Dermis microvascular lymphatic vessel endothelial cell (primary cell): ENCODE measurements around the gene DIS3L2. TPM values are rescaled to one million over a fixed set of nuclear protein-coding genes. Genes with fewer than 3 reads are reported as not detected.

Experiments
- DNase-seq, 2 donors: peaks; one replicate each; pipeline versions ENCODE4 v3.0.0 to v3.0.0-alpha.2; 2010; ENCODE audit warnings: low read depth in 2 of 2
- total RNA-seq: library from RNA; depleted of rRNA; stranded (reverse); fragments of >200 nt; gene quantifications from 2 replicates; pipeline ENCODE4 v1.2.1, GENCODE V29; 2014

The DIS3L2 gene
- total RNA-seq, 1 donor from 2014 or later, result 13.4 TPM

DNA sequence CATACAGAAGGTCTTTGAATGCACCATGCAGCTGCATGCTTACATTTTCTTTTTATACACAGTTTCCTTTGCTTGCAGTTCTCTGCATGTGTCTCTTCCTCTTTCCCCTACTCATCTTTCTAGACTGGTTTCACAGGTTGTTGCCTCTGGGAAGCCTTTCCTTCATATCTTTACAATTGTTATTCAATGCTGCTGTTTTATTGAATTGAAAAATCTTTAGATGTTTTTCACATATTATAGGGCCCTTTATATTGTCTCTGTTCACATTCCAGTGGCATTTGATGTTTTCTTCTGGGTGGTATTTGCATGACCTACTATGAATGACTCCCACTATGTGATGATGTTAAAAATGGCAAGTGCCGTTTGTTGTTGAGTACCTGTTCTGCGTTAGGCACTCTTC is 91.1 kb downstream of the DIS3L2 start:
- DNase-seq, result no peak

DNA sequence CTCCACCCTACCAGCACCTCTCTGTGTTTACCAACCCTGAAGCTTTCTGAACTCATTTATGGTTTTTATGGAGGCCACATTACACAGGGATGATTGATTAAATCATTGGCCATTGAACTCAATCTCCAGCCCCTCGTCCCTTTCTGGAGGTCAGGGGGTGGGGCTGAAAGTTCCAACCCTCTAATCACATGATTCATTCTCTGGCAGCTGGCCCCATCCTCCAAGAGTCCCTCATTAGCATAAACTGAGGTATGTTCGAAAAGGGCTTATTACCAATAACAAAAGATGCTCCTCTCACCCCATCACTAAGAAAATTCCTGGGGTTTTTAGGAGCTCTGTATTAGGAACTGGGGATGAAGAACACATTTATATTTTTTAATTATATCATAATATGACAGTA is 92.3 kb downstream of the DIS3L2 start:
- DNase-seq, result no peak

DNA sequence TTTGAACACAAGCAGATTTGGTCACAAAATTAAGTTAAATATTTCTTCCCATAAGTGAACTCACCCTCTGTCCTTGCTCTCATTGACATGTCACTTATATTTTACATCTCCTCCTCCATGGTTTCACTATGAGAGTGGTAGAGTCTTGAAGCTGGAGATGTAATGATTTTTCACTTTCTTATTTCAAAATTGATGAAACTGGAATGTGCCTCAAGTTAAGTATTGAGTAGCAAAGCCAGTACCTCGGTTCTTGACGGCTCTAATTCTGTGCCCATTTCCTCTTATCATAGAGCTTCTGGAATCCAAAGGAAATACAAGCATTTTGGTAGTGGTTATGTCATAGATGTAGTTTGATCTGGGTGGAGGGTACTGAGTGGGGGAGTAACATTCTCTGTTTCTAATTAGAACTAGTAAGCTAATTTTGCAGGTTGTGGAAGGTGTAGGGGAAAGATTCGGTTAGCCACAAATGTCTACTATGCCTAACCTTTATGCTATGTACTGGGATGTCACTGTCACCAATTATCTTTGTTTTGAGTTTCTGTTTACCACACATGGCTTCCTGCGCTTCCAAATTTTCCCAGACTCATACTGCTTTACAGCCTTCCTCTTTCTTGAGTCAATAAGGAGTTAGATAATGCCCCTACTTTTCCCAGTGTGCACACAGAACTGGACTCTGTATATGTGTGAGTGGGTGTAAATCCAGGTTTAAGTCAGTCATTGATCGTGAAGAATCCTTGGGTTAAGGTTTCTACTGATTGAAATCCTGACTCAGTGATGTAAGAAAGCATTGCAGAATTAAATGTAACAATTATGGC is 96.8 kb downstream of the DIS3L2 start:
- no peak for DNase-seq

DNA sequence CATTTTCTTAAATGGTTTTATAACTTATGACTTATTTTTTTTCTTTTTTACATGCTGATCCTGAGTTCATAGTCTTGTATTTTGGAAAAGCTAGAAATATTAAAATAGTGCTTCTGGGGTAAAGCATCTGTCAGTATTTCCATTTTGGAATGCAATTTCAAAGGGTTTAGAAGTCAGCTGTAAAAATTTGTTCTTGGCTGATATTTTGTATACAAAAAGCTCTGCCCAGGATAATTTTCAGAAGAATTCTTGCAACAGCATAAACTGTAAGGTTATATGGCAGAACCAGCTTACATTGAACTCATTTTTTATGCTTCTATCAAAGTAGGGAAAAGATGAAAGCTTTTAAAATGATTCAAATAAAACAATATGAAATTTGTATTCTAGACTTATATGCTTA is 97.4 kb downstream of the DIS3L2 start:
- no peak for DNase-seq

DNA sequence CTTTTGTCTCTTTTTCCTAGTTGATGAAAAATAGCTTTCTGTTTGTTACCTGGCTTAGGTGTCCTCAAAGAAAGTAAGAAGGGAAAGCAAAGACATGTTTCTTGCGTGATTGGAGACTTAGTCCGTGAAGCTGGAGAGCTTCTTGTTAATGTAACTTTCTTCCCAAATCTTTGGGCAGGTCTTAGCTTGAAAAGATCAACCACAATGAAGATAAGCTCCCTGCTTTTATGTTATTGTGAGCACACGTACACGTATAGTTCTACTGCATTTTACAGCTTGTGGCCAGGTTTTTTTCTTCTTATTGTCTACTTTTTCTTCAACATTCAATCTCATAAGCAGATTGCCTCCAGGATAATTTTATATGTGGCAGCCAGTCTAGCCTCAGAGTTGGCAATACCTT is 99.8 kb downstream of the DIS3L2 start:
- DNase-seq, result no peak

DNA sequence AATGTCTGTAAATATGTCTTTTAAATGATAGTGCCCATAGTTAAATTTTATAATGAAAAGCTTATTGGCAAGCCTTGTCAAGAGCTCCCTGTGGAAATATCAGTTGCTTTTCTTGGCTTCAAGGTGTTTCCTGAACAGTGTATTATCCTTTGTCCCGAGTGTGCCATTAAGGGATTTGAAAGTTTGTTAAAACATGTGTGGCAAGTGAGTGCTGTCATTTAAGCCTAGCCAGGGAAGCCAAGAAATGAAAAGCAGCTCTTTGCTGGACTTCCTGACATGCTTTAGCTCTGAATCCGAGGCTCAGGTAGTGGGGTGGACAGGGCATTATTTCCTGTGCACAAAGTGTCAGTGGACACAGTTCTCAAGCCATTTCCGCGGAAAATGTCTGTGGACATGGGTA is 111.5 kb downstream of the DIS3L2 start:
- peak; percentile 73 to 88 for DNase-seq

DNA sequence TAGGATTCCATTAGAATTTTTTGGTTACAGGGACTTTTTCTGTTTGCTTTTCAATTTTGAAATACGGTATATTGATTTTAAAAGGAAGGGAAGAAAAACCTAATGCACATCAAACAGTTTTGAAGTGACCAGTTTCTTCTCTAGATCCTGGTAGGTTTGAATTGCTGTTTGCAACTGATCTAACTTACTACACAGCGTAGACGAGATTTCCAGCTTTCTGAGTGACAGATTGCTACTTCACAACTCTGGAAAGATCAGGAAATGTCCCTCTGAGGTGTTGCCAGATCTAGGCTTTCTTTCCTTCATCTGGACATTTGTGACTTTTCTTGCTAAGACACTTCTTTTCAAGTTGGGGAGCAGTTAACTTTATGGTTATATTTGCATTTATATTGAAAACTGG is 112.2 kb downstream of the DIS3L2 start:
- DNase-seq, result peak in 1 of 2 donors; percentile 6

DNA sequence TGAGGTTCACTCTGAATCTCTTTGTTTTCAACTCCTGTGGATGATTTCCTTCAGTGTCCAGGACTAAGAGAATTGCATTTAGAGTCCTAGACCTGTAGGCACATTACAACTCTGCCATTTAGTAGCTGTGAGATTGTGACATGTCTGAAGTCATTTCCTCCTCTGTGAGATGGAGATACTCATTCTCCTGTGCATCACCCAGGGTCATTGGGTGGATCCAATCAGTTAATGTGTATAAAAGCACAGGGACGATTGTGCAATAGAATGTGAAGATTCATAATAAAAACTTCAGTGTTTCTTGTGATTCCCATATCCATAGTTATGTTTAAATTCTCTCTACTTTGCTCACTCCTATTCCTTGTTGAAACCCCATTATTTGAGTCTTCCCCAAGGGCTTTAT is 113.6 kb downstream of the DIS3L2 start:
- no peak for DNase-seq

DNA sequence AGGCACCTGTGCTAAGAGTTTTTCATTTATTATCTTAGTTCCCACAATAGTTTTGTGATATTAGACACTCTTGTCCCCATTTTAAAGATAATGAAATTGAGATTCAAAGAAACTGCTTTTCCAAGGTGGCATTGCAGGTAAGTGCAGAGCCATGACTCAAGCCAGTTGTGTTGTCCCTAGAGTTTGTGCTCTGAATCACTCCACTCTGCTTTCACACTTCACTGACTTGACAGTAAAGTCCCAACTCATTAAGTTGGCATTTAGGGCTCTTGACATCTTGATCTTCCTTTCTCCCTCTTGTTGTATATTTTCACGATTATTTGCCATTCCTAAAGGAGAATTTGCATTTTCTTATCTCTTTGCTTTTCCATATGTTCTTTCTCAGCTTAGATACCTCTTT is 114.3 kb downstream of the DIS3L2 start:
- no peak for DNase-seq

DNA sequence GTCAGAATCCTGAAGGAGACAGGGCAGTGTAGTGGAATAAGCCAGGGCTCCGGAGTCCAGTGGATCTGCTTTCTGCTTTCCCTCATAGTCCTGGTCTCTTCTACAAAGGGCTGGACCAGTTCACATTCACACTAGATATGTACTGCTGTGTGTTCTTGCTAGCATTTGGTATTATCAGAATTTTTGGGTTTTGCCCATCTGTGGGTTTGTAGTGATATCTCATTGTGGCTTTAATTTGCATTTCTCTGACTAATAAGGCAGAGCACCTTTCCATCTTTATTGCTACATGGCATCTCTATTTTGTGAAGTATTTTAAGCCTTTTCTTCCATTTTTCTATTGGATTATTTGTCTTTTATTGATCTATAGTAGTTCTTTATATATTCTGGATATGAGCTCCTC is 114.8 kb downstream of the DIS3L2 start:
- DNase-seq, result no peak

DNA sequence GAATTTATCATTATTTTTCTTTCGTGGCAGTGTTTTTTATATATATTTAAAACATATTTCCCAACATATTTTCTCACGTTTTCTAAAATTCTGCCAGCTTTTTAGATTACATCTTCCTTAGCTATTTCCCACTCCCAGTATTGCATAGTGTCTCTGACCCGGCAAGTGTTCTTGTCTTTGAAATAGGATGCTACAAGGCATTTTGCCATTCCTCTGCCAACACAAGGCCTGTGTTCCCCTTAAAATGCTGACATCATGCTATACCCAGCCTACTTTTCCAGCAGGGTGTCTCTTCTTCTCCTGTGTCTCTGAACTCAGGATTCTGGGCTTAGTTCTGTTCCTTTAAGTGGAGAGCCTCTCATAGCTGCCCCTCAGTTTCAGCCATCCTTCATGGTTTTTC is 115.2 kb downstream of the DIS3L2 start:
- DNase-seq, result no peak

DNA sequence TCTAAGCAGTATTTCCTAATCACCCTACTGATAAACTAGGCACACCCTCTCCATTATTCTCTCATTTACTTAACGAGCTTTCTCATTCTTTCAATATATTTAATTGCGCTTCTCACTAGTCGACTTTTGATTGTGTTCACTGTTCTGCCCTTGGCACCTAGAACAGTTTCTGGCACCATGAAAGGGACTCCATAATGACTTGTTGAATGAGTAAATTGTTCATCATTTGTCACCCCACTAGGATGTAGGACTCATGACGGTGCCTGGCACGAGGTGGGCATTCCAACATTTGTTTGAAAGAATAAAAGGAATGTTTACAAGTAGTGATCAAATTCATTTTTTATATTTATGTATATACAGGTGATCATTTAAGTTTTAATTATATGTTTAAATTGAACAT is 123.7 kb downstream of the DIS3L2 start:
- DNase-seq, result no peak

DNA sequence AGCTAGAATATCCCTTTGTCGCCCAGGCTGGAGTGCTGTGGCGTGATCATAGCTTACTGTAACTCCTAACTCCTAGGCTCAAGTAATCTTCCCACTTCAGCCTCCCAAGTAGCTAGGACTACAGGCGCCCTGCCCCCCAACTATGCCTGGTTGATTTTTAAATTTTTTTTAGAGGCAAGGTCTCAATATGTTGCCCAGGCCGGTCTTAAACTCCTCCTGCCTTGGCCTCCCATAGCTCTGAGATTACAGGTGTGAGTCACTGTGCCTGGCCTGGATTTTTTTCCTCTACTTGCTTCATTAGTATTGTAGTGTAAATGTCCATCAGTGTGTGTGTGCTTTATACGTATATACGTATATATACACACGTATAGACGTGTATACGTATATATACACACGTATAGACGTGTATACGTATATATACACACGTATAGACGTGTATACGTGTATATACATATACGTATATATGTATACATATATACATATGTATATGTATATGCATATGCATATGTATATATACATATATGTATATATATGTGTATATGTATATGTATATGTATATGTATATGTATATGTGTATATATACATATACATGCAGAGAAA is 124.4 kb downstream of the DIS3L2 start:
- DNase-seq, result no peak

DNA sequence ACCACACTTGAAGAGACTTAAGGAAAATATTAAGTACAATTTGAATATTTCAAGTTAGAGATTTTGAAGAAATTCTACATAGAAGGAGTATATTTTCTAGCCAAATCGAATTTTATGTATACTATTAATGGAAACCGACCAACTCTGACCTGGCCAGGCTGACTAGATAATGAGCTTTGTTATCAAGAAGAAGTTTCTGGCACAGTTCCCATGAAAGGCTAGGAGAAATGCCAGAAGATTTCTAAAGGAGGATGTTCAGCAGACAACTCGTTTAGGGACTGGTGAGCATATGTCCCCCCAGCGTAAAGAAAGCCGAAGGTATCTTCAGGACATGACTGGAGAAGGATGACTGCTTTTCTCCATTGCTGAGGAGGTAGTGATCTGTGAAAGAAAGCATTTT is 127.3 kb downstream of the DIS3L2 start:
- DNase-seq, result no peak

DNA sequence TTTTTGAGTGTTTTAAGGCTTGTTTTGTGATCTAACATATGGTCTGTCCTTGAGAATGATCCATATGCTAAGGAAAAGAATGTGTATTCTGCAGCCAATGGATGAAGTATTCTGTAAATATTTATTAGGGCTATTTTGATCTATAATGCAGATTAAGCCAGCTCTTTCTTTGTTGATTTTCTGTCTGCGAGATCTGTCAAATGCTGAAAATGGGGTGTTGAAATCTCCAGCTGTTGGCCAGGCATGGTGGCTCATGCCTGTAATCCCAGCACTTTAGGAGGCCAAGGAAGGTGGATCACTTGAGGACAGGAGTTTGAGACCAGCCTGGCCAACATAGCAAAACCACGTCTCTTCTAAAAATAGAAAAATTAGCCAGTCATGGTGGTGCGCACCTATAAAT is 132.7 kb downstream of the DIS3L2 start:
- DNase-seq, result no peak

DNA sequence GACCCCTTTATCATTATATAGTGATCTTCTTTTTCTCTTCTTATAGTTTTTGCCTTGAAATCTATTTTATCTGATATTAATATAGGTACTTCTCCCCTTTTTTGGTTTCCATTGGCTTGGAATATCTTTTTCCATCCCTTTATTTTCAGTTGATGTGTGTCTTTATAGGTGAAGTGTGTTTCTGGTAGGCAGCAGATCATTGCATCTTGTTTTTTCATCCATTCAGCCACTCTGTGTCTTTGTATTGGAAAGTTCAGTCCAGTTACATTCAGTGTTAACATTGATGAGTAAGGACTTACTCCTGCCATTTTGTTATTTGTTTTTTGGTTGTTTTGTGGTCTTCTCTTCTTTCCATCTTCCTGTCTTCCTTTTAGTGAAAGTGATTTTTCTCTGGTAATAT is 133.4 kb downstream of the DIS3L2 start:
- DNase-seq, result no peak

DNA sequence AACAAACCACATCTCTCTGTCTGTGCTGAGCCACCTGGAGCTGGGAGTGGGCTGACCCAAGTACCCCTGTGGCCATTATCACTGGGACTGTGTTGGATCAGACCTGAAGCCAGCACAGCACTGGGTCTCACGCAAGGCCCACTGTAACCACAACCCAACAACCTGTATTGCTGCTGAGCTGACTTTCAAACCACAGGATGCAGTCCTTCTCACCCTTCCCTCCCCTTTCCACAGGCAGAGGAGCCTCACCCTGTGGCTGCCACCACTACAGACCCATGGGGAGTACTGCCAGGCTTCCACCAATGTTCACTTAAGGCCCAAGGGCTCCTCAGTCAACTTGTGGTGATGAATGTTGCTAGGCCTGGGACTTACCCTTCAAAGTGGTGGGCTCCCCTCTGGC is 135.7 kb downstream of the DIS3L2 start:
- DNase-seq, result no peak

DNA sequence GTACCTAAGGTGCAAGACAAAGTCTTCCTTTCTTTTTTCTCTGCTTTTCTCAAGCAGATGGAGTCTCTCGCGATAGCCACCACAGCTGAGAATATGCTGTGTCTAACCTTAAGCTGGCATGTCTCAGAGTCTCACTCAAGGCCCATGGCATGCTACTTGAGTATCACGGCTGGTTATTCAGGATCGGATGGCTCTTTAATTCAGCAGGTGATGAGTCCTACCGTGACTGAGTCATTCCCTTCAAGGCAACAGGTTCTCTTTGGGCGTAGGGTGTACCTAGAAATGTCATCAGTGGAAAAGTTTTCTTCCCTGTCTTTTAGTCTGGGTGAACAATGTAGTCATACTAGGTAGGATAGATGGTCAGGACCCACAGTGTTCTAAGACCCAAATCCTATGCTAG is 136.2 kb downstream of the DIS3L2 start:
- DNase-seq, result no peak

DNA sequence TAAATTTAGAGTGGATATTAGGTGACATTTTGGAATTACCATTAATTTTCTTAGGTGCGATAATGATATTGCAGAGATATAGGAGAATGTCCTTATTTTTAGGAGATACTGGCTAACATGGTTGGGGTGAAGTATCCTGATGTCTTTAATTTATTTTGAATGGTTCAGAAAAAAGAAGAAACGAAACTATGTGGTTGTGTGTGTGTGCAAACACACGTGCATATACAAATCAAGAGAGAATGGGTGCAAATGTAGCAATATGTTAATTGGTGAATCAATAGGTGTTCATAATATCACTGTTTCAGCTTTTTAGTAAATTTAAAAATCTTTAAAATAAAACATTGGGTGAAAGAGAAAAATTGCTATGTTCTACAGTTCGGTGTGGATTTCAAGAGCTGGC is 140.9 kb downstream of the DIS3L2 start:
- no peak for DNase-seq

DNA sequence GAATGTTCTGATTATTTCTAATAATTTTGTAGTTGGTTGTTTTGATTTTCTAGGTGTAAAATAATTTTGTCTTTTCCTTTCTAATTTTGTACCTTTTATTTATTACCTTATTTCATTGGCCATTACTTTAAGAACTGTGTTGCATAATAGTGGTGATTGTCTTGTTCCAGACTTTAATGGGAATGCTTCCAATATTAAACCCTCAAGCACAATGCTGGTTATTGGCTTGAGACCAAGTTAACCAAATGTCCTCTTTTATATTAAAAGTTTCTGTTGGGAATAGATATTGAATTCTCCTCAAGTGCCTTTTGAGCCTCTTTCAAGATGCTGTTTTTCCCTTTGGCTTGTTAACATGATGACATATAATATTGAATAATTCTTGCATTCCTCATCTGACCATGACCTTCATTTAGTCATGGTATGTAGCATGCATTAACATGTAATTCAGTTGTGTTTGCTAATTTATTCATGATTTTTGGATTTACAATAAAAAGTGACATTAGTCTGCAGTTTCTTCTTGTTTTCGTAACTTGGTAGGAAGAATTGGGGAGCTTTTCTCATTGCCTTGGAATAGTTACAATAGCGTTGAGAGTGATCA is 141.7 kb downstream of the DIS3L2 start:
- no peak for DNase-seq

DNA sequence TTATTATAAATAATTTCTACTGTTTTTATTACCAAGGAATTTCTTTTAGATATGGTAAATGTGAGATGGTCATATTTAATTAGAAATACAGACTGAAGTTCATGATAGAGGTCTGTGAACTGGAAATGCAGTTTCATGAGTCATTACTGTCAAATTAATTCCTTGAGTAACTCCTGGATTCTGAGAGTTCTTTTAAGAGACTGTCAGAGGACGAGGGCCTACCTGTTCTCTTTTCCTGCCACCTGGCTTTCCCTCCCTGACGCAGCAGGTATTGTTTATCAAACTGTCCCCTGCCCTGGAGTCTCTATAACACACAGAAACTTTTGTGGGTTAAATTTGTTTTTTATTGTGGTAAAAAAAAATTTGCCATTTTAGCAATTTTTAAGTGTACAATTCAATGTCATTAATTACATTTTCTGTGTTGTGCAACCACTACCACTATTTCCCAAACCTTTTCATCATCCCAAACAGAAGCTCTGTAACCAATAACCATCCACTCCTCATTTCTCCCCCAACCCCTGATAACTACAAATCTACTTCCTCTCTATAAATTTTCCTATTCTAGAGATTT is 142.6 kb downstream of the DIS3L2 start:
- DNase-seq, result no peak

DNA sequence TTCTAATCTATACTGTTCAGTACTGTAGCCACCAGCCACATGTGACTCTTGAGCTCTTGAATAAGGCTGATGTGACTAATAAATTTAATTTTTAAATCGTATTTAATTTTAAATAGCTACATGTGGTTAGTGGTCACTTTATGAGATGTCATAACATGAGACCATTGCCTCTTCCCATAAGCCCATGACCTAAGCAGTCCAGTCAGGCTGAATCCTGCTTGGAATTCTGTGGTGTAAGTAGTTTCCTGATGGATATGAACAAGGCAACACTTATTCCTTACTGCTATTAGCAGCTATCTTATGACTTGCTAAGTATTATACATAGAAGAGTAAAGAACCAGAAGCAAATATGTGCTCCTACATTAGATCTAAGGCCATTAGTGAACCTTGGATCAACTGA is 150.0 kb downstream of the DIS3L2 start:
- DNase-seq, result no peak

DNA sequence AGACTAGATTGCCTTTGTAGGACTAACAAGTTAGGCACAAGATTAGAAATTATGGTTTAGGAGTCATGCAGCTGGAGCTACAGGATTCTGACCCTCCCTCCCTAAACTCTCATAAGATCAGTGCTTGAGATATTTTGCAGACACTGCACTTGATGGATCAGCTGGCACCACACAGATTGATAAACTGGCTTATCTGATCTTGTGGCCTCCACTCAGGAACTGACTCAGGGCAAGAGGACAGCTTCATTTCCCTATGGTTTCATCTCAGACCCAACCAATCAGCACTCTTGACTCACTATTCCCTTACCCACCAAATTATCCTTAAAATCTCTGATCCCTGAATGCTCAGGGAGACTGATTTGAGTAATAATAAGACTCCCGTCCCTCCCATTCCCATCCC is 152.3 kb downstream of the DIS3L2 start:
- DNase-seq, result no peak
